ENCODE data around the gene INPP1.

The INPP1 gene

GRCh38 chr2:190409616-190410015 is 66.2 kb downstream of the INPP1 start:
- no peak overlapping the region for H3K4me3 ChIP-seq (ENCODE audit: low read depth, low read length)
- no peak for DNase-seq (ENCODE audit: low read depth, low spot score)
- no peak for TF ChIP-seq CTCF (IDR thresholded peaks at IDR 0.05; ENCODE audit: insufficient read depth, low read length, missing control alignments)
- ChIA-PET CTCF (no interaction called here), POLR2A (no interaction called here)

DNA sequence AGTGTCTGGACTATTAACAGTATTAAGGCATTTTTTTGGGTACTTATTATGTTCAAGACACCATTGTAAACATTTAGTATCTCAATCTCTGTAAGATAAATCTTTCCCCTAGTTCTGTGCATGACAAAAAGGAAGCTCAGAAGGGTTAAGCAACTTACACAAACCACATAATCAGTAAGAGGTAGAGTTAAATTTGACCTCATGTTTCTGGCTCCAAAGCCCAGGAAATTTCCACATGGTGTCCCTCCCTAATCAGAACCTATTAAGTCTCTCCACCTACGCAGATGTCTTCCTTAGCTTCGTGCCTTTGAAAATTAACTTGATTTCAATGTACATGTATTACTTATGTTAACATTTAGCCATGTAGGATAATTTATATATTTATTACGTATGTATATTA is 66.8 kb downstream of the INPP1 start:
- H3K4me3 ChIP-seq (ENCODE audit: low read depth, low read length), result no peak overlapping the region
- CTCF ChIA-PET, result no interaction called here
- POLR2A ChIA-PET, result interaction anchor here (0.7 kb wide), 1 partner anchor 31 kb away, joined by 3 read pairs; no protein-coding TSS in a partner anchor
- no peak for DNase-seq (ENCODE audit: low read depth, low spot score)
- no peak for TF ChIP-seq CTCF (IDR thresholded peaks at IDR 0.05; ENCODE audit: insufficient read depth, low read length, missing control alignments)

DNA sequence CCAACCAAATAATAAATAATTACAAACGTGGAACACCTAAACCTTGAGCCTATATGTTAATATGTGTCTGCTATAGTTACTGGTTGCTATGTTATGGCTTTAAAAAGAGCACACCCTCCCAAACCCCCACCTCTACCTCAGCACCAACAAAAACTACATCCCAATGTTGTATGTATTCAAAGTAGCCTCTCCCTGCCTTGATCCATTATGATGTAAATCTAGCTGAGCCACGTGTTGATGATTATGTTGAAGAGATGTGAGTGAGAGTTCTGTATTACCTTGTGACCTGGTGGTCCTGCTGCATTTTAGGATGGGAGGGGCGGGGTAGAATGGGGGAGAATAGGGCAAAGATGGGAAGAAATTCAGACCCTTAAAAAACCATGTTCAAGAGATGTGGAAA is 69.6 kb downstream of the INPP1 start:
- H3K4me3 ChIP-seq (ENCODE audit: low read depth, low read length), result no peak overlapping the region
- DNase-seq (ENCODE audit: low read depth, low spot score), result no peak
- ChIA-PET POLR2A (no interaction called here), CTCF (no interaction called here)
- no peak for TF ChIP-seq CTCF (IDR thresholded peaks at IDR 0.05; ENCODE audit: insufficient read depth, low read length, missing control alignments)

DNA sequence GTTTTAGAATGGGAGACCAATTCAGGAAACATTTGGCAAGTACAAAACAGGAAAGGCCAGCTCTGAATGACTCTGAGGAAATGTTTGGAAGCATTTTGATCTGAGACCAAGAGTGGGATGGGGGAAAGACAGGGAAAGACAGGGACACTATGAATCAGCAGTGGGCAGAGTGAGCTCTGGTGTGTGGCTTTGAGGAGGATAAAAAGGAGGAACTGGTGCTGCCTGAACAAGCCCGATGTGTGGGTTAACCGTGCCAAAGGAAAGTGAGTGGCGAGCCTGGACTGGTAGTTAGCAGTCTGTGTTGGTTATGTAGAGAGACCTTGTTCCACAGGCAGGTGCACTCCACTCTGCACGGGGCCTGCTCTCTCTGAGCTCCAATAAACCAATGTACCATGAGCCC is 70.0 kb downstream of the INPP1 start:
- POLR2A ChIA-PET, result no interaction called here
- CTCF ChIA-PET, result no interaction called here
- no peak overlapping the region for H3K4me3 ChIP-seq (ENCODE audit: low read depth, low read length)
- no peak for TF ChIP-seq CTCF (IDR thresholded peaks at IDR 0.05; ENCODE audit: insufficient read depth, low read length, missing control alignments)
- no peak for DNase-seq (ENCODE audit: low read depth, low spot score)

DNA sequence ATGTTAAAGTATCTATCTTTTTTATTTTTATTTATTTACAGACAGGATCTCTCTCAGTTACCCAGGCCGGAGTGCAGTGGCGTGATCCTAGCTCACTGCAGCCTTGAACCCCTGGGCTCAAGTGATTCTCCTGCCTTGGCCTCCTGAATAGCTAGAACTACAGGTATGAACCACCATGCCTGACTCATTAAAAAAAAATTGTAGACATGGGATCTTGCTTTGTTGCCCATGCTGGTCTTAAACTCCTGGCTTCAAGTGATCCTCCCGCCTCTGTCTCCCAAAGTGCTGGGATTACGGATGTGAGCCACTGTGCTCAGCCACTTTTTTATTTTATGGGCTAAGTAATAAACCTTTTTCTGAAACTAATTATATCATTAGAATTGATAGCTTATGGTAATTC is 71.9 kb downstream of the INPP1 start:
- DNase-seq (ENCODE audit: low read depth, low spot score), result no peak
- ChIA-PET POLR2A (no interaction called here), CTCF (no interaction called here)
- no peak overlapping the region for H3K4me3 ChIP-seq (ENCODE audit: low read depth, low read length)
- no peak for TF ChIP-seq CTCF (IDR thresholded peaks at IDR 0.05; ENCODE audit: insufficient read depth, low read length, missing control alignments)

DNA sequence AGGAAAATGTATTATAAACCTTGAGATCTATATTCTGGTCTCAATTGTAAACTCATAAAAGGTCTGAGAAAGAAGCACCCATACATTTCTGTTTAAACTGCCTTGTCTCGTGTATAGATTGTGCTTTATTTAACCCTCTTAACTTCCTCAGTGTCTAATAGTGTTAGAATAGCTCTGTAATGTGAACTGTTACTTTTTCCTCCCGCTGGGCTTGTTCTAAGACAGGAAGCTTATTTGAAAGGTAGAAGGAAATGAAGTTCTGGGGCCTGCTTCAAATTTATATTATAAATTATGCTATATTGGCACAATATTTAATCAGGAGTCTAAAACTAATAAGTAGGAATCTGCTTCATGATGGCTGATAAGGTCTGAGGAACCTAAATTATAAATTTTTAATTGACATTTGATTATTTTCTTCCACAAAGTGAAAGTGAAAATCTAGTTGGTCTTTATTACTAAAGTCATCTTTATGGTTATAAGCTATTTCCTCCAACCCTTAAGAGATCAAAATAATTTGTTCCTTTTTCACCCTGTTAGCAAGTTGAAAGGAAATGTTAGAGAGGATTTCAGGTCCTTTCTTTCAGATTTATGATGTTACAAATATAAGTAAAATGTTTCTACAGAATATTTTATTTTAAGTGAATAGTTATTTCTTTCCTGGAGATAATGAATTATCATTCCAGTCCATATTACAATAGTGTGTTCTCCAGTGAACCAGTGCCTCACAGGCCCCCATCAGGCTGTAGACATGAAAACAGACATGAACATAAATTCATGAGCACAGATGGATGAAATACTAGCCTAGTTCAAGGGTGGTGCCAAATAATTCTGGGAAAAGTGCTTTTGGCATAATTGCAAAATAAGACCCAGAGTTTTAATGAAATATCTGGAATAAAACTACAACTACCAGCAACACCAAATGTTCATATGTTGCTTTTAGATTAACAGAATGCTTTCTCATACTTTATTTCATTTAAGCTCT is 72.7 kb downstream of the INPP1 start:
- CTCF ChIA-PET, result no interaction called here
- no peak for DNase-seq (ENCODE audit: low read depth, low spot score)
- POLR2A ChIA-PET, result no interaction called here
- no peak overlapping the region for H3K4me3 ChIP-seq (ENCODE audit: low read depth, low read length)
- TF ChIP-seq CTCF (IDR thresholded peaks at IDR 0.05; ENCODE audit: insufficient read depth, low read length, missing control alignments), result no peak

All from AG04449 (cell line).